ENCODE data around the gene NLK. TPM values are rescaled to one million over a fixed set of nuclear protein-coding genes. Genes with fewer than 3 reads are reported as not detected.
"Not testable (repeated sequence)": the region's sequence is repeated elsewhere in the genome, so short reads cannot be mapped to it uniquely, and the experiment has no call there.

Gene NLK
- total and polyA plus RNA-seq, 5 donors = 11.7 to 28.1 (median 21.9) TPM

DNA sequence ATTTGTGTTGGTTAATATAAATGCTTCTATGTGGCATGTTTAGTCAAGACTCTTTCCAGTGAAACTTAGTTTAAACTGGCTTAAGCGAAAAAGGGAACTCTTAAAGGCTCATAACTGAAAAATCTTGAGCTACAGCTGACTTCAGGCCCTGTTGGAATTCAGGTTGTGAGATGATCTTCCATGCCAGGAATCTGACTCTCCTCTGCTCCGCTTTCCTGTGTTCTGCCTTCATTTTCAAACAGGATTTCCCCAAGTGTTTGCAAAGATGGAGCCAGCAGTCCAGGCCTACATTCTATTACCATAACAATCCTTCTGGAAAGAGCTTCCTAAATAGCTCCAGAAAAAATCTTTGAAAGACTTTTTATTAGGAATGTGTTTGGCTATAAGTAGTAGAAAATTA is 134.9 kb downstream of the NLK start:
- peaks cover 4% of the 10 kb centered on the region for H3K4me1 ChIP-seq (ENCODE audit: control insufficient read depth, insufficient read depth, low read length)
- H3K4me3 ChIP-seq (ENCODE audit: low read length) = no peak overlapping the region
- DNase-seq (no peak), ATAC-seq (no peak)
- 91% methylated on average over 2 of the region's 2 CpGs for WGBS
- no peak overlapping the region for H3K27ac ChIP-seq (ENCODE audit: low read length)
- intact Hi-C loops (cut with DNase I) = no loop called here
- H3K9me3 ChIP-seq (ENCODE audit: control insufficient read depth, low read length) = no peaks in the 10 kb centered on the region
- no peaks in the 10 kb centered on the region for H3K27me3 ChIP-seq (ENCODE audit: control insufficient read depth, insufficient read depth)

DNA sequence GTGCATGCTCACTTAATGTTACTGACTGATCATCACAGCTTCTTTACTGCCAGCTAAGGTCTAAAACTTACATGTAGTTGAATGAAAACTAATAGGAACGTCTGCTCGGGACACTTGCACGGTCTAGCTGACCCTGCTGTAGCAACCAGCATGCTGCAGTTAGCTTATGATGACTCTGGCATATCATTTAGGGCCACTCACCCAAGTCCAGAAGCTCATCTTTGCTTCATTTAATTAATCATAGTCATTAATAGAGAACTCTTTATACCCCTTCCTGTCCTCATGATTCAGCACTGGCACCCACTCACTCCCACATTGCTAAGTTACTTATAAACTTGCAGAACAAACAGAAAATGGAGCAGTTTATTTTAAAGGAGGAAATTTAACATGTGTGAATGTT is 136.3 kb downstream of the NLK start:
- Histone ChIP-seq H3K4me1 (ENCODE audit: control insufficient read depth, insufficient read depth, low read length) (peaks cover 2% of the 10 kb centered on the region), H3K27ac (ENCODE audit: low read length) (no peak overlapping the region), H3K27me3 (ENCODE audit: control insufficient read depth, insufficient read depth) (no peaks in the 10 kb centered on the region), H3K4me3 (ENCODE audit: low read length) (no peak overlapping the region), H3K9me3 (ENCODE audit: control insufficient read depth, low read length) (no peaks in the 10 kb centered on the region)
- DNase-seq = no peak
- 96% methylated on average over 3 of the region's 3 CpGs for WGBS
- intact Hi-C loops (cut with DNase I) = no loop called here
- no peak for ATAC-seq

DNA sequence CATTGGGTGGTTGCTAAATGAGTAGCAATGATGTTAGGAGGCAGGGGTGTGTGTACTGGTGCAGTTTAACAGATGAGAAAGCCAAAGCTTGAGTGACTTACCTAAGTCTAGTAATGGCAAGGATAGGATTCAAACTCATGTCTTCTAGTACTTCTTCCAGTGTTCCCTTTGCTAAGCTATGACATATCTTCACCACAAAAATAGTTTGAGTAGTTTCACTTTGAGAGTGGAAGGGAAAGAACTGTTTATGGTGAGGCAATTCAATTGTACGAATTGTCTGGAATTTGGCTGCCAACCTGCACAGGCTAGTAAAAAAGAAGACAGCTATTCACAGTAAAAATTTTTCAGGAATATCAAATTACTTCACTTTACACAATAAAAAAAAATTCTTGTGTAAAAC is 138.0 kb downstream of the NLK start:
- Histone ChIP-seq H3K4me3 (ENCODE audit: low read length) (no peak overlapping the region), H3K4me1 (ENCODE audit: control insufficient read depth, insufficient read depth, low read length) (peaks cover 2% of the 10 kb centered on the region), H3K9me3 (ENCODE audit: control insufficient read depth, low read length) (no peaks in the 10 kb centered on the region), H3K27me3 (ENCODE audit: control insufficient read depth, insufficient read depth) (no peaks in the 10 kb centered on the region), H3K27ac (ENCODE audit: low read length) (no peak overlapping the region)
- no peak for DNase-seq
- WGBS = 70% methylated on average over 1 of the region's 1 CpG
- ATAC-seq = no peak
- intact Hi-C loops (cut with DNase I) = no loop called here

DNA sequence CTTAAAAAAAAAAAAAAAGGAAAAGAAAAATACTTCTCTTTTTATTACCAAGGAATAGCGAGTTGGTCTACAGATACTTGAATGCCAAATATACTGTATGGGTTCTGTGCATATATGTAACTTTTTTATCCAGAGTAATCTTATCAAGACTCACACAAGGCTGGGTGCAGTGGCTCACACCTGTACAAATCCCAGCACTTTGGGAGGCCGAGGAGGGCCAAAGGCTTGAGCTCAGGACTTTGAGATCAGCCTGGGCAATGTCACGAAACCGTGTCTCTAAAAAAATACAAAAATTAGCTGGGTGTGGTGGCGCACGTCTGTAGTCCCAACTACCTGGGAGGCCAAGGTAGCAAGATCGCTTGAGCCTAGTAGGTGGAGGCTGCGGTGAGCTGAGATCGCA is 139.1 kb downstream of the NLK start:
- ATAC-seq (no peak), DNase-seq (no peak)
- intact Hi-C loops (cut with DNase I) = no loop called here
- H3K4me3 ChIP-seq (ENCODE audit: low read length) = no peak overlapping the region
- no peak overlapping the region for H3K27ac ChIP-seq (ENCODE audit: low read length)
- H3K4me1 ChIP-seq (ENCODE audit: control insufficient read depth, insufficient read depth, low read length) = peaks cover 2% of the 10 kb centered on the region
- H3K27me3 ChIP-seq (ENCODE audit: control insufficient read depth, insufficient read depth) = no peaks in the 10 kb centered on the region
- 96% methylated on average over 9 of the region's 9 CpGs for WGBS
- no peaks in the 10 kb centered on the region for H3K9me3 ChIP-seq (ENCODE audit: control insufficient read depth, low read length)

DNA sequence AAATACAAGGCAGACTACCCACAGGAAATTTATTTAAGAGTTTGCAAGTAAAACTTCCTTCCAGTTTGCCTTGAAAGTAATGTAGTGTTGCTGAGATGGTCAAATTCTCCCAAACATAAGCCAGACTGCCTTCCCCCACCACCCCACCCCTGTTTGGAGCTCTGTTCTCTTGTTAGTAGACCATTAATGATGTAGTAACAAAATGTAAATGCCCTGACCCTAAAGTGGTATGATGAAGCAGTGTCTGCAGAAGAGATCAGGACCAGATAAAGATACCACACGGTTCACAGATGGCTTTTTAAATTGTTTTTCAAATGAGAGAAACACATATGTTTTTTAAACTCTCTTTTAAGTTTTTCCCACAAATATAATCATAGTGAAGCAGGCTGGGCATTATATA is 140.1 kb downstream of the NLK start:
- peaks cover 2% of the 10 kb centered on the region for H3K4me1 ChIP-seq (ENCODE audit: control insufficient read depth, insufficient read depth, low read length)
- DNase-seq (no peak), ATAC-seq (no peak)
- intact Hi-C loops (cut with DNase I) = no loop called here
- no peak overlapping the region for H3K27ac ChIP-seq (ENCODE audit: low read length)
- H3K9me3 ChIP-seq (ENCODE audit: control insufficient read depth, low read length) = no peaks in the 10 kb centered on the region
- no peaks in the 10 kb centered on the region for H3K27me3 ChIP-seq (ENCODE audit: control insufficient read depth, insufficient read depth)
- no peak overlapping the region for H3K4me3 ChIP-seq (ENCODE audit: low read length)
- WGBS = 49% methylated on average over 1 of the region's 1 CpG

DNA sequence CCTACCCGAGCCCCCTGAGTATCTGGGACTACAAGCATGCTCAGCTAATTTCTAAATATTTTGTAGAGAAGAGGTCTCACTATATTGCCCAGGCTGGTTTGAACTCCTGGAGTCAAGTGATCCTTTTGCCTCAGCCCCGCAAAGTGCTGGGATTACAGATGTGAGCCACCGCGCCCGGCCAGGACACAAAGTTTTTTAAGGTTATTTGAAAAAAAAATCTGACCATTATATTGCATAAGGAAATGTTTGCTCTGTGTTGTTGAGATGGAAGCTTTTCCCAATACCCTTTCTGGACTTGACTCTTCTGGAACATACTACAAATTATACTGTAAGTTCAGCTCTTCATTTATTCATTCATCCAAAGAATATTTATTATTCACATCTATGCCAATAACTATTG is 143.2 kb downstream of the NLK start:
- Histone ChIP-seq H3K4me1 (ENCODE audit: control insufficient read depth, insufficient read depth, low read length) (no peaks in the 10 kb centered on the region), H3K4me3 (ENCODE audit: low read length) (no peak overlapping the region), H3K9me3 (ENCODE audit: control insufficient read depth, low read length) (no peaks in the 10 kb centered on the region), H3K27ac (ENCODE audit: low read length) (no peak overlapping the region), H3K27me3 (ENCODE audit: control insufficient read depth, insufficient read depth) (no peaks in the 10 kb centered on the region)
- intact Hi-C loops (cut with DNase I) = no loop called here
- 98% methylated on average over 5 of the region's 5 CpGs for WGBS
- no peak for DNase-seq
- ATAC-seq = no peak

DNA sequence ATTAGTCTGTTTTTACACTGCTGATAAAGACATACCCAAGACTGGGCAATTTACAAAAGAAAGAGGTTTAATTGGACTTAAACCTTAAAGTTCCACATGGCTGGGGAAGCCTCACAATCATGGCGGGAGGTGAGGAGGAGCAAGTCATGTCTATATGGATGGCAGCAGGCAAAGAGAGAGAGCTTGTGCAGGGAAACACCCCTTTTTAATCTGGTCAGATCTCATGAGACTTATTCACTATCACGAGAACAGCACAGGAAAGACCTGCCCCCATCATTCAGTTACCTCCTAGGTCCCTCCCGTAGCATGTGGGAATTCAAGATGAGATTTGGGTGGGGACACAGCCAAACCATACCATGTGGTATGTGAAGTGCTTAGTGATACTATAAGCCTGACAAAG is 144.0 kb downstream of the NLK start:
- DNase-seq; H3K4me3 ChIP-seq (ENCODE audit: low read length); H3K27ac ChIP-seq (ENCODE audit: low read length); H3K9me3 ChIP-seq (ENCODE audit: control insufficient read depth, low read length); H3K4me1 ChIP-seq (ENCODE audit: control insufficient read depth, insufficient read depth, low read length); intact Hi-C loops (cut with DNase I); ATAC-seq; H3K27me3 ChIP-seq (ENCODE audit: control insufficient read depth, insufficient read depth): not testable (repeated sequence)
- over 99% methylated on average over 3 of the region's 3 CpGs for WGBS

DNA sequence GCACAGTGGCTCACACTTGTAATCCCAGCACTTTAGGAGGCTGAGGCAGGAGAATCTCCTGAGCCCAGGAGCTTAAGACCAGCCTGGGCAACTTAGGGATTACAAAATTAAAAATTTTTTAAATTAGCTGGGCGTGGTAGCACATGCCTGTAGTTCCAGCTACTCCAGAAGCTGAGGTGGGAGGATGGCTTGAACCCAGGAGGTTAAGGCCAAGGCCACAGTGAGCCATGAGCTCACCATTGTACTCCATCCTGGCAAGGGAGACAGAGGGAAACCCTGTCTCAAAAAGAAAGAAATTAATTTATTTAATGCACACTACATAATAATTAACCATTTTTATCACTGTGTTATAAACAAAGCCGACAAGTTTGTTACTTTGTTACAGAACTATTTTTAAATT is 145.5 kb downstream of the NLK start:
- intact Hi-C loops (cut with DNase I) = no loop called here

DNA sequence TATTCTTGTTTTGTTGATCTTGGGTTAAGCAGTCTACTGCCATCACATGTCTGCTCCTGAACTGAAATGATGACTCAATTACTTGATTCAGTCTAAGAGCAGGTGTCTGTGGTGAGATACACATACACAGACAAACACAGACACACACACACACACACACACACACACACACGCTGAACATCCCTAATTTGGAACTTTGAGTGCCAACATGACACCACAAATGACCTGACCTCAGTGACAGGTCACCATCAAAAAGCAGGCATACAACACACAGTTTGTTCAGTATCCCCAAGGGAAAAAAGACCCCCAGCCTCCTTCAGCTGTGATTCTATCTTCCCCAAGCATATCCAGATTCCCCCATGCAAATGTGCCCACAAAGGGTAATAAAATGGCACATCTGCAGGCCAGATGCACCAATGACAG is 146.4 kb downstream of the NLK start:
- H3K9me3 ChIP-seq (ENCODE audit: control insufficient read depth, low read length) = no peaks in the 10 kb centered on the region
- no peak overlapping the region for H3K27ac ChIP-seq (ENCODE audit: low read length)
- WGBS = 61% methylated on average over 1 of the region's 1 CpG
- ATAC-seq (no peak), DNase-seq (no peak)
- H3K4me1 ChIP-seq (ENCODE audit: control insufficient read depth, insufficient read depth, low read length) = no peaks in the 10 kb centered on the region
- H3K4me3 ChIP-seq (ENCODE audit: low read length) = no peak overlapping the region
- intact Hi-C loops (cut with DNase I) = no loop called here
- H3K27me3 ChIP-seq (ENCODE audit: control insufficient read depth, insufficient read depth) = no peaks in the 10 kb centered on the region

More for the DNA sequence above, 145.5 kb downstream of the NLK start:
- DNase-seq = no peak
- H3K4me1 ChIP-seq (ENCODE audit: control insufficient read depth, insufficient read depth, low read length) = no peaks in the 10 kb centered on the region
- H3K4me3 ChIP-seq (ENCODE audit: low read length) = no peak overlapping the region
- WGBS = 86% methylated on average over 2 of the region's 2 CpGs
- H3K9me3 ChIP-seq (ENCODE audit: control insufficient read depth, low read length) = no peaks in the 10 kb centered on the region
- ATAC-seq = no peak
- H3K27me3 ChIP-seq (ENCODE audit: control insufficient read depth, insufficient read depth) = no peaks in the 10 kb centered on the region
- H3K27ac ChIP-seq (ENCODE audit: low read length) = no peak overlapping the region

DNA sequence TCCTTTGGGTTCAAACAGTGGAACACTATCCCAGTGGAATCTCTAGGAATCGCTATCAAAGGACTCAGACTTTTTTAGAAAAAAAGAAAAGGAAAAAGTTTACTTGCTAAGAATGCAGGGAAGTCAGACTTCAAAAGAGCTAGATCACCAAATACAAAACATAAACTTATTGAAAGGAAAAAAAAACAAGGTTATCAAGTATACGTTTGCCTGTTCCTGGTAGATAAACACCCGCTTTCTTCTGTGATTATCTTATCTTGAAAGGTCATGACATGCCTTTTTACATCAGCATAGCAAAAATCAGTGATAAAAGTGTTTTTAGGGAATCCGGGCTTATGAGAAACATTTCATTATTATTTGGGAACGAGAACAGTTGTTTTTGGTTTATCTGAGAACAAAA is 147.2 kb downstream of the NLK start:
- intact Hi-C loops (cut with DNase I) = no loop called here
- DNase-seq (no peak), ATAC-seq (peak in 1 of 2 donors; percentile 69)
- WGBS = 41% methylated on average over 5 of the region's 5 CpGs
- Histone ChIP-seq H3K9me3 (ENCODE audit: control insufficient read depth, low read length) (no peaks in the 10 kb centered on the region), H3K27me3 (ENCODE audit: control insufficient read depth, insufficient read depth) (no peaks in the 10 kb centered on the region), H3K27ac (ENCODE audit: low read length) (no peak overlapping the region), H3K4me1 (ENCODE audit: control insufficient read depth, insufficient read depth, low read length) (no peaks in the 10 kb centered on the region), H3K4me3 (ENCODE audit: low read length) (no peak overlapping the region)

DNA sequence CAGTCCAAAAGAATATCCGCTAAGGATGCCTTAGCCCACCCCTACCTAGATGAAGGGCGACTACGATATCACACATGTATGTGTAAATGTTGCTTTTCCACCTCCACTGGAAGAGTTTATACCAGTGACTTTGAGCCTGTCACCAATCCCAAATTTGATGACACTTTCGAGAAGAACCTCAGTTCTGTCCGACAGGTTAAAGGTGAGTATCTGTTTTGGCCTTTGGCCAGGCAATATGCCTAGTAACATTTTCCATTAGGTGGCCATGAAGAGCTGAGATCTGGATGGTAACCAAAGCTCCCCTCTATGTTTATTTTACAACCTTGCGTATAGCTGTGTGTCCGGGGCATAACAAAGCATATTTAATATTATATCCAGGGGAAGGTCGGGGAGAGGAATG is 148.5 kb downstream of the NLK start:
- intact Hi-C loops (cut with DNase I) = no loop called here
- 97% methylated on average over 8 of the region's 8 CpGs for WGBS

DNA sequence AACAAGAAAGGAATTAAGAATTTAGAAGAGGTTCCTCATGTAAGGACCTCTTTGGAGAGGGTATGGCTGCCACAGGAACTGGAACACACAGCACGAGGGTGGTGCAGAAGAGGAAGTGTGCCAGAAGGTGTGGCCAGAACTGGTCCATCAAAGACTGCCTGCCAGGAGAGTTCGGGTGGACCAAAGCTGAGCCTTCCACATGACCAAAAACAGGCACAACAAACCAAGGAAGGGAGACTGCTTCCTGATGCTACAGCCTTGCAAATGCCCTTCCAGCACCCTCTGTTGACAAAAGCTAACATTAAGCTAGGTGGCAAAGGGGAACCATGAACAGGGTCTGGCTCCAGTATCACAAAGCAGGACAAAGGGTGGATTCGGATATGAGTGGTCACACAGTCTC is 150.8 kb downstream of the NLK start:
- Histone ChIP-seq H3K4me1 (ENCODE audit: control insufficient read depth, insufficient read depth, low read length) (no peaks in the 10 kb centered on the region), H3K27ac (ENCODE audit: low read length) (no peak overlapping the region), H3K9me3 (ENCODE audit: control insufficient read depth, low read length) (no peaks in the 10 kb centered on the region), H3K27me3 (ENCODE audit: control insufficient read depth, insufficient read depth) (no peaks in the 10 kb centered on the region), H3K4me3 (ENCODE audit: low read length) (no peak overlapping the region)
- 56% methylated on average over 3 of the region's 3 CpGs for WGBS
- intact Hi-C loops (cut with DNase I) = no loop called here
- ATAC-seq (peak; percentile 83 to 84), DNase-seq (peak; percentile 16 to 74 (median 66))

More for the DNA sequence above, 148.5 kb downstream of the NLK start:
- Histone ChIP-seq H3K9me3 (ENCODE audit: control insufficient read depth, low read length) (no peaks in the 10 kb centered on the region), H3K27me3 (ENCODE audit: control insufficient read depth, insufficient read depth) (no peaks in the 10 kb centered on the region), H3K4me3 (ENCODE audit: low read length) (no peak overlapping the region), H3K27ac (ENCODE audit: low read length) (no peak overlapping the region), H3K4me1 (ENCODE audit: control insufficient read depth, insufficient read depth, low read length) (no peaks in the 10 kb centered on the region)
- DNase-seq = no peak
- no peak for ATAC-seq

Data from right cardiac atrium (tissue), 5 donors.